Measurements from ENCODE around the gene USP31.
A peak's percentile ranks its signal among the peaks of the same experiment; 100 is the strongest.
"Not testable (repeated sequence)": the region's sequence is repeated elsewhere in the genome, so short reads cannot be mapped to it uniquely, and the experiment has no call there.

Gene USP31

GRCh38 chr16:23158114-23158513, 8.9 kb upstream of the USP31 start:
- no peak for DNase-seq

GRCh38 chr16:23156946-23157460, 7.8 kb upstream of the USP31 start:
- no peak for DNase-seq

DNA sequence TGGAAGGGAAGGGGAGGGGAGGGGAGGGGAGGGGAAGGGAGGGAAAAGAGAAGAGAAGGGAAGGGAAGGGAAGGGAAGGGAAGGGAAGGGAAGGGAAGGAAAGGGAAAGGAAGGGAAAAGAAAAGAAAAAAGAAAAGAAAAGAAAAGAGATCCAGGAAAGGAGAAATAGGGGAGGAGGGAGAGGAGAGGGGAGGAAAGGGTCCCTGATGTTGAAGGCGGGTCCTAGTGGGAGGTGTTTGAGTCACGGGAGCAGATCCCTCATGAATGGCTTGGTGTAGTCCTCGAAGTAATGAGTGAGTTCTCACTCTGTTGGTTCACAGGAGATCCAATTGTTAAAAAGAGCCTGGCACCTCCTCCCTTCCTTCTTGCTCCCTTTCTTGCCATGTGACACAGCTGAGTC, 6.9 kb upstream of the USP31 start:
- no peak for DNase-seq

DNA sequence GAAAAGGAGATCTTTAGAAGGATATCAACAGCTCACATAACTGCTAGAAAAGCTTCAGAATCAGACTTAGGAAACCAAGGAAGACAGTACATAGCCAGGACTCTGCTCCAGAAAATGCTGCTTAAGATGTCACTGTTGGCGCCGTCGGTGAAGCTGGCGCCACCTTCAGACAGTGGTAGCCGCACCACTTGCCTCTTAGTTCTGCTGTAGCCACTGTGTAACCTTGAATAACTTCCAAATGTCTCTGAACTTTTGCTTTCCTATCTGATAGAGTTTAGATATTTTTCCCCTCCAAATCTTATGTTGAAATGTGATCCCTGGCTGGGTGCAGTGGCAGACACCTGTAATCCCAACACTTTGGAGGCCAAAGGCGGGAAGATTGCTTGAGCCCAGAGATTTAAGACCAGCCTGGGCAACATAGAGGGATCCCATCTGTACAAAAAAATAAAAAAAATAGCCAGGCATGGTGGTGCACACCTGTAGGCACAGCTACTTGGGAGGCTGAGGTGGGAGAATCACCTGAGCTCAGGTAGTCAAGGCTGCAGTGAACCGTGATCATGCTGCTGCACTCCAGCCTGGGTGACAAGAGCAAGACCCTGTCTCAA, 6.3 kb upstream of the USP31 start:
- no peak for DNase-seq

- no peak for DNase-seq
Measured at GRCh38 chr16:23152386-23153178, 3.3 kb upstream of the USP31 start.

DNA sequence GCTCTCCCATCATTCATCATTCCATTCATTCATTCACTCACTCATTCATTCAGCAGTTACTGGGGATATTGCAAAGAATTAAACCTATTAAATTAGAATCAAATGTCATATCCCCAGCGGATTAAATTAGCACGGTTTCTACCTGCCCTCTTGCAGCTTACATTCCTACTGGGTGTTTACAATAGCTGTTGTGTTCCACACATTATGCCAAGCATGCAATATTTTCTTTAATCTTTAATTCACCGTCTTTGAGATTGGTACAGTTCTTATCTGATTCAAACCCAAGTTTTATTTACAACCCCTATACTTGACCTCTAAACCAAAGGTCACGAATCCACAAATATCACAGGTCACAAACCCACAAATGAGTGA, 727 bp upstream of the USP31 start:
- no peak for DNase-seq

DNA sequence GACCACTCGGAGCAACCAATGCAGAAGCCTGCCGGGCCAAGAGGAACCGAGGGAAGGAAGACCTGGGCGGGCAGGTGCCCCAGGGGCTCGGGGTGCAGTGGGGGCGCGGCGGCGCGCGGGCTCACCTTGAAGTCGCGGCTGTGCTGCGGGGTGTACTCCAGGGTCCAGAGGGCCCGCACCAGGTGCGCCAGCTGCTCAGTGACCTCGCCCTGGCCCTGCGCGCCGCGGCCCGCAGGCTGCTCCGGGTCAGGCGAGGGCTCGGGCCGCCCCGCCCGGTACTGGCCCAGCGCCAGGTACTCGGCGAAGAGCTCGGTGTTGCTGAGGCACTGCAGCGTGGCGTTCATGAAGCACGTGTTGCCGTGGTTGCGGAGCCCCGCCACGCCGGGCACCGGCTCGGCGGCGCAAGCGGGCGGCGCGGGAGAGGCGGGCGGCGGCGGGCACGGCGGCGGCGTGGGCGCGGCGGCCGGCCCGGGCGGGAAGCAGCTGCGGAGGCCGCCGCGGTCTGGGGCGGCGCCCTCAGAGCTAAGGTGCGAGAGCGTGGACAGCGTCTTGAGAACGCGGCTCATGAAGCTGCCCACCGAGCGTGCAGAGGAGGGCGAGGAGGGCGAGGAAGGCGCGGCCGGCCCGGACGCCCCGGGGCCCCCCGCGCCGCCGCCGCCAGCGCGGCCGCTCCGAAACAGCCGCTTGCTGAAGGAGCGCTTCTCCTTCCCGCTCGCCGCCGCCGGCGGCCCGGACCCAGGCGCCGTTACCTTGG, 562 bp downstream of the USP31 start:
- DNase-seq: peak in 1 of 2 experiments; percentile 19

- DNase-seq: peak in 1 of 2 experiments; percentile 15
Measured at GRCh38 chr16:23148166-23148512, 1.1 kb downstream of the USP31 start.

DNA sequence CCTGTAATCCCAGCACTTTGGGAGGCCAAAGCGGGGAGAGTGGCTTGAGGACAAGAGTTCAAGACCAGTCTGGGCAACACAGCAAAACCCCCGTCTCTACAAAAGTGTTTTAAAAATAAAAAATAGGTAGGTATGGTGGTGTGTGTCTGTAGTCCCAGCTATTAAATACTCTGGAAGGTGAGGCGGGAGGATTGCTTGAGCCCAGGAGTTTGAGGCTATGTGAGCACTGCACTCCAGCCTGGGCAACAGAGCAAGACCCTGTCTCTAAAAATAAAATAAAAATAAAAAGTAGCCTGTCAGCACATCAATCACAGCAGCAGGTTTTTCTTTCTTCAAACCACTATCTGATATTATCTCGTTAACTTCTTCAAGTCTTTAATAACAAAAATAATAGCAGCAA, 1.6 kb downstream of the USP31 start:
- no peak for DNase-seq

GRCh38 chr16:23146877-23147601, 2.2 kb downstream of the USP31 start:
- no peak for DNase-seq

DNA sequence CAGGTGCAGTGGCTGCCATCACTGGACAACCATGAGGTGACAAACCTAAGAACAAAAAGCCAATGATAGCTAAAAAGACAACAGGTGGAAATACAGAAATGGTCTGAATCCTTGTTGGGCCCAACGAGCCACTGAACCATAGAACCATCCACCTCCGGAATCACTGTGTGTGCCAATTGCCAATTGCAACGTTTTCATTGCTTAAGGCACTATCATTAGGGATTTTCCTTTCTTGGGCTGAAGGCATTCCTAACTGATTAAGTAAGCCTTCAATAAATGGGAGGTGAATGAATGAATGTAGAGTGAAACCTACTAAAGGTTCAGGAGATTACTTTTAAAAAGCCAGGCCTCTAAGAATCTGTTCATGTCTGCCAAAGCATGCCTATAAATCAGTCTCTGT, 3.6 kb downstream of the USP31 start:
- no peak for DNase-seq

GRCh38 chr16:23145186-23145585, 4.1 kb downstream of the USP31 start:
- DNase-seq: no peak

GRCh38 chr16:23144393-23144792, 4.9 kb downstream of the USP31 start:
- DNase-seq: not testable (repeated sequence)

DNA sequence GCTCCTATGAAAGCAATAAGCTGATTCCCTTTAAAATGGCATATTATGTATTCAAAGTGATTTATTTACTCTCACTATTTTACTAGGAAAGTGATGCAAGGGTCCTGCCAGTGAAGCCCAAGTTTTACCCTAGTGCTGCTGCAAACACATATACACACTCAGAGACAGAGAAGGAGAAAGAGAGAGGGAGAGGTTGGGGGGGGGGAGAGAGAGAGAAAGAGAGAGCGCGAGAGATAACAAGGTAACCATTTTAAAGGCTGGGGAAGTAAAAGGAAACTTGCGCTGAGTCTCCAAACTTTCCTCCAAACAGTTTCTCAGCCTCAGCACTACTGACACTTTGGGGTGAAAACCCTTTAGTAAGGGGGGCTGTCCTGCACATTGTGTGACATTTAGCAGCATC, 5.9 kb downstream of the USP31 start:
- DNase-seq: no peak

GRCh38 chr16:23141959-23142740, 7.1 kb downstream of the USP31 start:
- no peak for DNase-seq

DNA sequence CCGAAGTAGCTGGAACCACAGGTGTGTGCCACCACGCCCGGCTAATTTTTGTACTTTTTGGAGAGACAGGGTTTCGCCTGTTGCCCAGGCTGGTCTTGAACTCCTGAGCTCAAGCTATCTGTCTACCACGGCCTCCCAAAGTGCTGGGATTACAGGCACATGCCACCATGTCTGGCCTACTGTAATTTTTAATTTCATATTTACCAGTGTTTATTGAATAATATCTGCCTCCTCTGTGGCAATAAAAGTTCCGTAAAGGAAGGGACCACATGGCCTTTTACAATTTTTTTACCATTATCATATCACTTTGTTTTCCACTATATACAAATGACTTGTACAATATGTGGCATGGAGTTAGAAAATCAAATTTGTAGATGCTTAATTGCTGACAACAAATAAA, 7.8 kb downstream of the USP31 start:
- DNase-seq: no peak

DNA sequence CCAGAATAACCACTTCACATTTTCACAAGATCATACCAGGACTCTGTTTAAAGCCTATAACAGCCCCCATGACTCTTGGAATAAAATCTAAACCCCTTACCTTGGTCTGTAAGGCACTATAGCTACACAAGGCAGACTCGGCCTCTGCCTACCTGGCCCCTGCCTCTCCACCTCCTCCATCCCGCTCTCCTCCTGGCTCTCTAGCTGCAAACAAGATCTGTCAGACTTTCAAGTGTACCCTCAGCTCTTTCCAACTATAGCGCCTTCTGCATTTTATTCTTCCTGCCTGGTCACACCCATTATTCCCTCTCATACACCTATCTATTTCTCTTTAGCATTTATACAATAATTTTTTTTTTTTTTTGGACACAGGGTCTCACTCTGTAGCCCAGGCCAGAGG, 8.2 kb downstream of the USP31 start:
- DNase-seq: no peak

GRCh38 chr16:23140107-23140506, 9.1 kb downstream of the USP31 start:
- DNase-seq: no peak

- no peak for DNase-seq
Measured at GRCh38 chr16:23137818-23138217, 11.4 kb downstream of the USP31 start.

- DNase-seq: no peak
Measured at GRCh38 chr16:23137256-23137655, 12.0 kb downstream of the USP31 start.

- DNase-seq: no peak
Measured at GRCh38 chr16:23134274-23134673, 15.0 kb downstream of the USP31 start.

DNA sequence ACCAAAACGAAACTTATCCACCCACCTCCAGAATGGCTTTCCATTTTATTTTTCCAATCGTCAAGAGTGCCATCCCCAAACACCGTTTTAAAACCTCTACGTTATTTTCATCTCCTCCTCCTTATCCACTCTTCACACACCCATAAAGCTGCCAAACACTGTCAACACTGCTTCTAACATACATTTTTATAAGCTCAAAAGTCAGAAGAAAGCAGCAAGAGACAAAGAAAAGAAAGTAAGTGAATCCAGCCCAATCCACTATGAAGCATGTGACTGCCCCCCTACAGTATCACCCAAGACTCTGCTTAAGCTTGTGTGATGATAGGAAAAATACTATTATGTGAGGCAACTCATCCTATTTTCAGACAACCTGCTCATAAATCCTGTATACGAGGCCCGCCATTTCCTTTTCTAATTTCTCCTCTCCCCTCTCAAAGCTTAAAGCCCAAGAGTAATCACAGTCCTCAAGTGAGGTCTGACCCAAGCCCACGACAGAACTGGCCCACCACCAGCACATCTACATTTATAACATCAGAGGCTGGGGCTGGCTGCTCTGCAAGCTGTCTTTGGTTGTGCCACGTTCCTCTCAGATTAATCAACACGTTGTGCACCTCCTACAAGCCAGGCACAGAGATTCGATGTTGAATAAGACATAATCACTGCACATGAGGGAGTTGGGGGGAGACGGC, 16.3 kb downstream of the USP31 start:
- DNase-seq: no peak
